Measurements from ENCODE around the gene MRPL51.

The MRPL51 gene

DNA sequence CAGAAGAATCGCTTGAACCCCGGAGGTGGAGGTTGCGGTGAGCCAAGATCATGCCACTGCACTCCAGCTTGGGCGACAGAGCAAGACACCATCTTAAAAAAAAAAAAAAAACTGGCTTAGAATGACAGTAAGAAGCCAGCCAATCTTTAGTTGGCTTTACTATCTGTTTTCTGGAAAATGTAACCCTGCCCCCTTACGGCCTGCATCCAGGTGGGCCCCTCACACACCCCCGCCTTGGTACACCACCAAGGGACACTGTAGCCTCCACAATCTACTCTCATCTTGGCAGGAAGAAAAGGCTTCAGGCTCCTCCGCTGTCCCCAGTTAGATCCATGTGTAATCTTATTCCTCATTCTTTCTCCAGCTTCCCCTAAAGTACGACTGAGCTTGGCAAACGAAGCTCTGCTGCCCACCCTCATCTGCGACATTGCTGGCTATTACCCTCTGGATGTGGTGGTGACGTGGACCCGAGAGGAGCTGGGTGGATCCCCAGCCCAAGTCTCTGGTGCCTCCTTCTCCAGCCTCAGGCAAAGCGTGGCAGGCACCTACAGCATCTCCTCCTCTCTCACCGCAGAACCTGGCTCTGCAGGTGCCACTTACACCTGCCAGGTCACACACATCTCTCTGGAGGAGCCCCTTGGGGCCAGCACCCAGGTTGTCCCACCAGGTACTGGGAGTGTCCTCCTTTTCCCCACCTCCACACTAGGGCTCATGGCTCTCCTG is 34.6 kb downstream of the MRPL51 start:
- DNase-seq, result no peak

DNA sequence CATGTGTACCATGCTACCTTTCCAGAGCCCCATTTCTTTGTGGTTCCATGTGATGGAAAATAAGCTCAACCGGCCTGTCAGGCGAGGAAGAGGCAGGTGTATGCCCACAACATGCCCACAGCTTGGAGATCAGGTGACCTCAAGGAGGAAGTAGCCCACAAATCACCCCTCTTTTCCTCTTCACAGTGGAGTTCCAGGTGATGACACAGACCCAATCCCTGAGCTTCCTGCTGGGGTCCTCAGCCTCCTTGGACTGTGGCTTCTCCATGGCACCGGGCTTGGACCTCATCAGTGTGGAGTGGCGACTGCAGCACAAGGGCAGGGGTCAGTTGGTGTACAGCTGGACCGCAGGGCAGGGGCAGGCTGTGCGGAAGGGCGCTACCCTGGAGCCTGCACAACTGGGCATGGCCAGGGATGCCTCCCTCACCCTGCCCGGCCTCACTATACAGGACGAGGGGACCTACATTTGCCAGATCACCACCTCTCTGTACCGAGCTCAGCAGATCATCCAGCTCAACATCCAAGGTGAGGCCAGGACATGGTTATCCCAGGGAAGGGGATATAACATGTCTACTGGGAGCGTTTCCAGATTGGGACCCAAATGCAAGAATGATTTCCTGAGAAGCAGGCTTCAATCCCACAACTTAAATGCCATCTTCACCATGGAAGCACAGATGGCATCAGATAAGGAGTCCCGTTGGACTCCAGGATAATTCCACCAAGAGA is 35.7 kb downstream of the MRPL51 start:
- no peak for DNase-seq

DNA sequence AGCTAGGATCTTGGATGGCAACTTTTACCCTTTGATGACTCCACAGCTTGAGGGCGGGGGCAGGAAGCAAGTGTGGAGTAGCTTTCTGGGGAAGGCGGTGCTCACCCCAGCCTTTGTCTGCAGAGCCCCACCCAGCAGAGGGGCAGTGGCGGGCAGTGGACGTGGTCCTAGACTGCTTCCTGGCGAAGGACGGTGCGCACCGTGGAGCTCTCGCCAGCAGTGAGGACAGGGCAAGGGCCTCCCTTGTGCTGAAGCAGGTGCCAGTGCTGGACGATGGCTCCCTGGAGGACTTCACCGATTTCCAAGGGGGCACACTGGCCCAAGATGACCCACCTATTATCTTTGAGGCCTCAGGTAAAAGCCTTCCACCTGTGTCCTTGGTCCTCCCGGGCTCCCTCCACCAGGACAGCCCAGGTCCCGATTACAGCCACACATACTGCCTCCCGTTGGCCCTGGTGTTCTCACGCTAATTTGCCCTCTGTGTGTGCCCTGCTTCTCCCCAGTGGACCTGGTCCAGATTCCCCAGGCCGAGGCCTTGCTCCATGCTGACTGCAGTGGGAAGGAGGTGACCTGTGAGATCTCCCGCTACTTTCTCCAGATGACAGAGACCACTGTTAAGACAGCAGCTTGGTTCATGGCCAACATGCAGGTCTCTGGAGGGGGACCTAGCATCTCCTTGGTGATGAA is 40.0 kb downstream of the MRPL51 start:
- DNase-seq, result no peak

DNA sequence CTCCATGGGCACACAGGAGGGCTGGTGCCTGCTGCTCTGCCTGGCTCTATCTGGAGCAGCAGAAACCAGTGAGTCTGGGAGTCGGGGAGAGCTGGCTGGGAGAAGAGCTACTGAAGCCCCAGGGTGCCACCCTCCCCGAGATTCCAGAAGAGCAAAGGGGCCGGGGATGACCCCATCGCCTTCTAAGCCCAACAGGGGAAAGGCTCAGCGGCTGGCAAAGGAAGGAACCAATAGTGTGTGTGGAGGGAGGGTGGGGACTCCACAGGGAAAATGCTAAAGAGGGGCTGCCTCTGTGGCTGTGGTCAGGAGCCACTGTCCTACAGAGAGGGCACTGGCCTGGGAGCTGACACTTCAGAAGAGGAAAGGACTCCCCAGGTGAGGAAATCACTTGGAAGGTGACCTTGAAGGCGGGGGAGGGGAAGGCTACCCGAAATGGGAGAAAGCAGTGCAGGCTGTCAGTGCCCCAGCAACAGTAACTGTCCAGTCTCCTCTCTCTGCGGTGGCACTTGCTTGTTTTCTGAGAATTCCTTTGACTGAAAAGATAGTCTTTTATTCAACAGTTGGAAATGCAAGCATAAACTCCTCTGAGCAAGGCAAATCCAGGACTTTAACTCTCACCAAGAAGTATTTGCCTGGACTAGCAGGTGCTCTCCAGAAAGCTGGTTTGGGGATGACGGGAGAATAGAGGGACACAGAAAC is 40.7 kb downstream of the MRPL51 start:
- DNase-seq, result no peak

DNA sequence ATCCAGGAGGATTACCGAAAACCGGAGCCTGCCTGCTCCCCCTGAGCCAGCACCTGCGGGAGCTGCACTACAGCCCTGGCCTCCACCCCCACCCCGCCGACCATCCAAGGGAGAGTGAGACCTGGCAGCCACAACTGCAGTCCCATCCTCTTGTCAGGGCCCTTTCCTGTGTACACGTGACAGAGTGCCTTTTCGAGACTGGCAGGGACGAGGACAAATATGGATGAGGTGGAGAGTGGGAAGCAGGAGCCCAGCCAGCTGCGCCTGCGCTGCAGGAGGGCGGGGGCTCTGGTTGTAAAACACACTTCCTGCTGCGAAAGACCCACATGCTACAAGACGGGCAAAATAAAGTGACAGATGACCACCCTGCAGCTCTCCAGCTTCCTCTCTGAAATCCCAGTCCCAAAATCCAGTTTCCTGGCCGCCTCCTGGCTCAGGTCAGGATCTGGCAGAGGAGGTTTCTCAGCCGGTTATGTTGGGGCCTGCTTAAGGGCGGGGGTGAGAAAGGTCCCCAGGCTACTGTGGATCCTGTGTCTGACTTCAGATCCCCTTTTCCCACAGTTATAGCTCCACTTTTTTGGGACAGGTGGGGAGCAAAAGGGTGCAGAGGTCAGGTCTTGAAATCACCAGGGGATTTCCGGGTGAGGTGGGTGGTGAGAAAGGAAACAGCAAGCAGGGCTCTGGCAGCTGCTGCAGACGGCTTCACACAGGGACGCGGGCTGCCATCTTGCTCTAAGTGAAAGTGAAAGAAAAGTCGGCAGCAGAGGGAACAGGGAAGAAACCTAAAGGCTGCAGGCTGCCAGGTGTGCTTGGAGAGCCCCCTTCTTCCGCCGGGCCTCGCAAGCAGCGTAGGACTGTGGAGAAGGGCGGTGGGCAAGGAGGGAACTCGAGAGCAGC is 41.5 kb downstream of the MRPL51 start, which contains the start of gene TAPBPL:
Gene TAPBPL (plus strand): TSS at position 695 of the 897 bp plus-strand sequence. CDS start 207 bp downstream, outside the sequence.
- DNase-seq, result peak; percentile 92

DNA sequence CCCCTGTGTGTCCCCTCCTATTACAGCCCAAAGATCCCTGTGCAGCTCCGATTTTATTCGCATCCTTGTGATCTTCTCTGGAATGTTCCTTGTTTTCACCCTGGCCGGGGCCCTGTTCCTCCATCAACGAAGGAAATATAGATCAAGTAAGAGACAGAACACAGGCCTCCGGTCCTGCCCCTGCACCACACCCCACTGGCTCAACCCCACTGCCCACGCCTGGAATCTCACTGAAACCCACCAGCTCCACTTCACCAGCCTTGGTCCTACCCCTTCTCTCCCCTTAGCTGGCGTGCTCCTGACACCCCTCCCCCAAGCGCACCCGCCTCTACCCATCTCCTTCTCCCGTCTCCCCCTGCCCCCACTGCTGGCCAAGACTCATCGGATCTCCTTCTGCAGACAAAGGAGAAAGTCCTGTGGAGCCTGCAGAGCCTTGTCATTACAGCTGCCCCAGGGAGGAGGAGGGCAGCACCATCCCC is 42.2 kb downstream of the MRPL51 start:
- DNase-seq, result no peak

DNA sequence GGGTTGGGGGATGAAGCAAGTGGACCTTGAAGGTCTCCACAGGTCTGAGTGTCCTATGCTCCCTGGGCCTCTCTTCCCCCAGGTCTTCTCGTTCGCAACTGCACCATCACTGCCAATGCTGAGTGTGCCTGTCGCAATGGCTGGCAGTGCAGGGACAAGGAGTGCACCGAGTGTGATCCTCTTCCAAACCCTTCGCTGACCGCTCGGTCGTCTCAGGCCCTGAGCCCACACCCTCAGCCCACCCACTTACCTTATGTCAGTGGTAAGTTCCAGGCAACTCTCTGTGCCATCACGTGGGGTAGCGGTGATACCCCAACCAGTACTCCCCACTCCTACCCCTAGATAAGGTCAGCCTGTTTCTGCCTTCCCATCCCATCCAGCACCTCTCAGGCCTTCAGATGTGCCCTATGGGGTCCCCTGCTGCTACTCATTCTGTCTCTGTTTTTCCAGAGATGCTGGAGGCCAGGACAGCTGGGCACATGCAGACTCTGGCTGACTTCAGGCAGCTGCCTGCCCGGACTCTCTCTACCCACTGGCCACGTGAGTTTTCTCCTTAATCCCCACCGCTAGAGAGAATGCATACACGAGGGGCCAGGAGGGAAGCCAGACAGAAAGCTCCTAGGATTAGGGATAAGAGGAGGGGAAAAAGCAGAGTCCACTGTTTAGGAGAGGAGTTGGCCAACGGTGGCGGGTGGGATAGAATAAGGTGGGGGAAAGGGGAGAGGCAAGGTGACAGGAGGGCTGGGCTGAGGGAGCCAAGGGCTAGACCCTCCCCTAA is 42.8 kb downstream of the MRPL51 start:
- DNase-seq, result no peak

DNA sequence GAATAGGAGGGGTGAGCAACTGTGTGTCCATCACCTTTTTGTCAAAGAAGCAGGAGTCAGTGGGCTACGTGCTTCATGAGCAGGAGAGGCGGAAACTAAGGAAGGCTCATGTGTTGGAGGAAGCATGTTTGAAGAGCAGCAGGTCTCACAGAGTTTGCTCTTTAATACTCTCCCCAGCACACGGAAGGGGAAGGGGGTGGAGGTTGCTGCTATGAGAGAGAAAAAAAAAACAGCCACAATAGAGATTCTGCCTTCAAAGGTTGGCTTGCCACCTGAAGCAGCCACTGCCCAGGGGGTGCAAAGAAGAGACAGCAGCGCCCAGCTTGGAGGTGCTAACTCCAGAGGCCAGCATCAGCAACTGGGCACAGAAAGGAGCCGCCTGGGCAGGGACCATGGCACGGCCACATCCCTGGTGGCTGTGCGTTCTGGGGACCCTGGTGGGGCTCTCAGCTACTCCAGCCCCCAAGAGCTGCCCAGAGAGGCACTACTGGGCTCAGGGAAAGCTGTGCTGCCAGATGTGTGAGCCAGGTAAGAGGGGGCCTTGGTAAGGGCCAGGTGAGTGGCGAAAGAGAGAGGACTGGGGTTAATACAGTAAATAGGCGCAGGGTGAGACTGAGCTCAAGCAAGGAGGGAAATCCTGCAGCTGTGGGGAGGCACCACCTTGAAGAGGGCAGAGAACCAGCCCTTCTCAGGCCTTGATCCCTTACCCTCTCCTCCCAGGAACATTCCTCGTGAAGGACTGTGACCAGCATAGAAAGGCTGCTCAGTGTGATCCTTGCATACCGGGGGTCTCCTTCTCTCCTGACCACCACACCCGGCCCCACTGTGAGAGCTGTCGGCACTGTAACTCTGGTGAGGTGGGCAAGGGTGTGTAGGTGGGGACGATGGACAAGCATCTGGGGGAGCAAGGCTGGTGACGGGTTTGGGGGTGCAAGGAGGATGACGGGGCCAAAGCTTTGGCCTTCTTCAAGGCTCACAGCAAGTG is 48.1 kb downstream of the MRPL51 start, which contains the start of gene CD27:
Gene CD27 (plus strand): TSS at position 252 of the 985 bp plus-strand sequence. CDS start 141 bp downstream, at position 393.
- DNase-seq, result no peak

DNA sequence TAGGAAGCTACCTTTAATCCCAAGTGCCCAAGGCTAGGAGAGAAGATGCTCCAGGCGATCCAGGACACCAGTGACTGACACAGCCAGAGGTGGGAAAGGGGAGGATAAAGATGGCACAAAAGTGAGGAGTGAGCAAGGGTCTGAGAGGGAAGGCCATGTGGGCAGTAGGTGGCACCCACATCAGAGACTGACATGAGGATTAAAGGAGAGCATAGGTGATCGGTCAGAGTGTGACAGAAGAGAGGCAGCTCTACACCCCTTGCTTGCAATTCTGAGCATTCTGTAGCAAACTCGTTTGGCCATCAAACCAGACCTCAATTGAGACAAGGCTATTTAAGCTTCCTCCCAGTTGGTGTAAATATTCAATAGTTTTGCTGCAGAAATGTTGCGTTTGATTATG is 49.0 kb downstream of the MRPL51 start:
- DNase-seq, result no peak

DNA sequence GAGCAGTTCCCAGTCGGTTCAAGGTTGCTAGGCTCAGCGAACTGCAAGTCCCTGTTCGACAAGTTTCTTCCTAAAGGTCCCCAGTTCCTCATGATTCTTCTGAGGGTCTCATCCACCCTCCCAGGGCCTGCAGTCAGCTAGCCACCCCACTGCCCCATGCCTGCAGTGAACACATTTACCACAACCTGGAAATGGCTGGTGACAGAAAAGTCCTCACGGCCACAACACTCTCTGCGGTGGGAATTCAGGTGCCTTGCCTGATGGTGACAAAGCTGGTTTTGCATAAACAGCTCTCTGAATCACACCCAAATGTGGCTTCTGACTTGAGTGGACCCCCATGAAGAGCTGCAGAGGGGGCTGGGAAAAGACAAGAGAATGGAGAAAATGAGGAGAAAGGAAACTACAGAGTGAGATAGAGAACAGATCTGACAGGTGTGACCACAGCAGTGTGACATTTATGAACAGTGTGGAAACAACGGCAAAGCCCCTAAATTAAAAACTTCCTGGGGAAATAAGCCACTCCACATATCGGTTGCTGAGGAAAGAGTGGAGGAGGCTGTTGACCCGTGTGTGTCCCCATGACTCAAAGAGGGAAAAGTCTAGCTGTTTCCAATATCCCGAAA is 49.6 kb downstream of the MRPL51 start:
- no peak for DNase-seq

DNA sequence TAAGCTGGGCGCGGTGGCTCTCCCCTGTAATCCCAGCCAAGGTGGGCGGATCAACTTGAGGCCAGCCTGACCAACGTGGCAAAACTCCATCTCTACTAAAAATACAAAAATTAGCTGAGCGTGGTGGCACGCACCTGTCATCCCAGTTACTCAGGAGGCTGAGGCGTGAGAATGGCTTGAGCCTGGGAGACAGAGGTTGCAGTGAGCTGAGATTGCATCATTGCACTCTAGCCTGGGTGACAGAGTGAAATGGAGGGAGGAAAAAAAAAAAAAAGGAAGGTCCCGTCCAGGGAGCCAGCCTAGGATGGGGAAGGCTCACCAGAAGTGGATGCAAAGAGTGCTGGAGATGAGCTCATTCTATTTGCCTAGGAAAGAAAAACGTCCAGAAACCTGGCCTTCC is 50.2 kb downstream of the MRPL51 start:
- no peak for DNase-seq
